Measurements from ENCODE around the gene ADAMTS16.

Gene ADAMTS16

DNA sequence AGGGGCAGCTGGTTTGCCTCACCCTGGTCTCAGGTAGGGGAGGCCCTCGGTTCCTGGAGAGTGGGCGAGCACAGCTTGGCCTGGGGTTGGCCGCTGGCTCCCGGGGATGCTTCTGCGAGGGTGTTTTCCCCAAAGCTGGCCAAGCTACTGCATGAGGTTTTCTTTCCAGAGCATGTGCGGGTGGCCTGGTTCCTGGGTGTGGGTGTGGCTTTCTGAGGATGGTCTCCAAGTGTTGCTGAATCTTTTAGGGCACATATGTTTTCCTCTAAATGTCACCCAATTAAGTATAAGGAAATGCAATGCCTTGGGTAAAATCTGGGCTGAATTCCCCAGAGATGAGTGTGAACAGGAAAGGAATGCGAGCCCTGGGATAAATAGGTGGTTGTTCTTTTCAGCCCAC is 166.6 kb downstream of the ADAMTS16 start:
- Histone ChIP-seq H3K27ac (no peak overlapping the region), H3K9ac (no peak overlapping the region), H2AFZ (ENCODE audit: low read depth) (no peak overlapping the region), H3K4me3 (IDR thresholded peaks at IDR 0.05; ENCODE audit: insufficient read depth, low read depth, low read length) (no peak overlapping the region), H3K27me3 (ENCODE audit: insufficient read depth, low read depth) (no peaks in the 10 kb centered on the region), H3K4me2 (no peak overlapping the region), H3K79me2 (ENCODE audit: insufficient read depth, low read depth) (no peaks in the 10 kb centered on the region), H3K4me1 (ENCODE audit: low read depth, poor library complexity, severe bottlenecking) (no peaks in the 10 kb centered on the region), H3K36me3 (ENCODE audit: insufficient read depth) (no peaks in the 10 kb centered on the region), H4K20me1 (ENCODE audit: insufficient read depth) (no peaks in the 10 kb centered on the region)
- TF ChIP-seq, protein P1, sequence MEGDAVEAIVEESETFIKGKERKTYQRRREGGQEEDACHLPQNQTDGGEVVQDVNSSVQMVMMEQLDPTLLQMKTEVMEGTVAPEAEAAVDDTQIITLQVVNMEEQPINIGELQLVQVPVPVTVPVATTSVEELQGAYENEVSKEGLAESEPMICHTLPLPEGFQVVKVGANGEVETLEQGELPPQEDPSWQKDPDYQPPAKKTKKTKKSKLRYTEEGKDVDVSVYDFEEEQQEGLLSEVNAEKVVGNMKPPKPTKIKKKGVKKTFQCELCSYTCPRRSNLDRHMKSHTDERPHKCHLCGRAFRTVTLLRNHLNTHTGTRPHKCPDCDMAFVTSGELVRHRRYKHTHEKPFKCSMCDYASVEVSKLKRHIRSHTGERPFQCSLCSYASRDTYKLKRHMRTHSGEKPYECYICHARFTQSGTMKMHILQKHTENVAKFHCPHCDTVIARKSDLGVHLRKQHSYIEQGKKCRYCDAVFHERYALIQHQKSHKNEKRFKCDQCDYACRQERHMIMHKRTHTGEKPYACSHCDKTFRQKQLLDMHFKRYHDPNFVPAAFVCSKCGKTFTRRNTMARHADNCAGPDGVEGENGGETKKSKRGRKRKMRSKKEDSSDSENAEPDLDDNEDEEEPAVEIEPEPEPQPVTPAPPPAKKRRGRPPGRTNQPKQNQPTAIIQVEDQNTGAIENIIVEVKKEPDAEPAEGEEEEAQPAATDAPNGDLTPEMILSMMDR (conservative IDR thresholded peaks at IDR 0.05; ENCODE audit: low read depth, low read length): no peak

DNA sequence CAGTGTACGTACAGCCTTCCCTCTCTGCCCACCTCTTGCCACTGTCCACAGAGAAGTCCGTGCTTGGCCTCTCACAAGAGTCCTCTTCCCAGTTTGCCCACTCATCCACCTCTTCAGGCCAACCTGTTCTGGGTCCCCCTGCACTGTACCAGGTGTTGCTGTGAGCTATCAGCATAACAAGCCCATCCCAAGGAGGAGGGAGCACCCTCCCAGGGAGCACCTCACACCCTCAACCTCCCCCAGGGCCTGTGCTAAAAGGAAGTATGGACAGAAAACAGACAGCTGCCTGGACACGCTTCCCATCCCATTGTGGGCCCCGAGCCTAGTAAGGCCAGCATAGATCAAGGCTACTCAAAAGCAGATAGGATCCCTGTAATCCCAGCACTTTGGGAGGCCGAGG is 168.2 kb downstream of the ADAMTS16 start:
- Histone ChIP-seq H3K4me1 (ENCODE audit: low read depth, poor library complexity, severe bottlenecking) (no peaks in the 10 kb centered on the region), H2AFZ (ENCODE audit: low read depth) (no peak overlapping the region), H3K4me2 (no peak overlapping the region), H4K20me1 (ENCODE audit: insufficient read depth) (no peaks in the 10 kb centered on the region), H3K79me2 (ENCODE audit: insufficient read depth, low read depth) (no peaks in the 10 kb centered on the region), H3K27me3 (ENCODE audit: insufficient read depth, low read depth) (no peaks in the 10 kb centered on the region), H3K9ac (no peak overlapping the region), H3K4me3 (IDR thresholded peaks at IDR 0.05; ENCODE audit: insufficient read depth, low read depth, low read length) (no peak overlapping the region), H3K36me3 (ENCODE audit: insufficient read depth) (no peaks in the 10 kb centered on the region), H3K27ac (no peak overlapping the region)
- TF ChIP-seq, protein P1 (conservative IDR thresholded peaks at IDR 0.05; ENCODE audit: low read depth, low read length): no peak

DNA sequence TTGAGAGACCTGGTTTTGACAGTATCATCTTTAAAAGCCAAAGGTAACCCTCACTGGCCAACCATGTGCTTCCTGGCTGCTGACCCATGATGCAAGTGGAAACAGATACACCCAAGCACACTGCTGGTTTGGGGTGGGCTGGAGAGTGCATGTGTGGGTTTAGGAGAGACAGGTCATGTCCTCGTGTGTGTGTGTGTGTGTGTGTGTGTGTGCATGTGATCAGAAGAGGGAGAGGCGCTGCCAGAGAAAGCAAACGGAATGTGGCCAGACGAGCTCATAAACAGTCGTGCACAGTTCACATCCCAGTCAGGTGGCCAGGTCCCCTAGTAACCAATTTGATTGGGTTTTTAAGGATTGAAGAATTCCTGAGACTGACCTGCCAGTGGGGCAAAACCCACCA is 169.5 kb downstream of the ADAMTS16 start:
- no peaks in the 10 kb centered on the region for H3K4me1 ChIP-seq (ENCODE audit: low read depth, poor library complexity, severe bottlenecking)

DNA sequence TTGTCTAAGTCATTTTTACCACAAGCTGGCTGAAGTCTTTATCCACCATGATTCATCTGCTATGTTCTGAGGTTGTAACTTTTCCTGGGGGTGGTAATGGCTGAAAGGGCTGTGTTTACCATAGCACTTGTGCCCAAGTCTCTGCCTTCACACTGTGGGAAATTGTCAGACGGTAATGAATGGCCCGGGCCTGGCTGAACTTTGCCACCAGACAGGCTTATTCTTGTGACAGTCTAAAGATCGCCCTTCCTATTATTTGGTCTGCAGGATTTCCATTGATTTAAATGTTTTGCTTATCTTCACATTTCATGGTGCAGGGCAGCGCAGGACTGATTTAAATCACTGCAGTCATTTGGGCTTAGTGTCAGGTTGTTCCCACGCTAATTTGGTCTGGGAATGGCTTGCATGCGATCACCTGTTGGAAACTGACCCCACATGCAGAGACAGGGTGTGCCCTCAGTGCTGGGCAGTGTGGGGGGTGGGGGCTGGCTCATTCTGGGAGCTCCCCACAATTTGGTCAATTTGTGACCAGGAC is 173.0 kb downstream of the ADAMTS16 start:
- no peaks in the 10 kb centered on the region for H3K36me3 ChIP-seq (ENCODE audit: insufficient read depth)
- H3K4me3 ChIP-seq (IDR thresholded peaks at IDR 0.05; ENCODE audit: insufficient read depth, low read depth, low read length): no peak overlapping the region
- H3K4me2 ChIP-seq: no peak overlapping the region
- H3K27ac ChIP-seq: no peak overlapping the region
- no peaks in the 10 kb centered on the region for H3K4me1 ChIP-seq (ENCODE audit: low read depth, poor library complexity, severe bottlenecking)
- no peaks in the 10 kb centered on the region for H4K20me1 ChIP-seq (ENCODE audit: insufficient read depth)
- H3K27me3 ChIP-seq (ENCODE audit: insufficient read depth, low read depth): no peaks in the 10 kb centered on the region
- H3K79me2 ChIP-seq (ENCODE audit: insufficient read depth, low read depth): no peaks in the 10 kb centered on the region
- H2AFZ ChIP-seq (ENCODE audit: low read depth): no peak overlapping the region
- TF ChIP-seq, protein P1 (conservative IDR thresholded peaks at IDR 0.05; ENCODE audit: low read depth, low read length): no peak
- H3K9ac ChIP-seq: no peak overlapping the region

More for the DNA sequence above, 169.5 kb downstream of the ADAMTS16 start:
- no peaks in the 10 kb centered on the region for H3K36me3 ChIP-seq (ENCODE audit: insufficient read depth)
- no peak overlapping the region for H3K4me3 ChIP-seq (IDR thresholded peaks at IDR 0.05; ENCODE audit: insufficient read depth, low read depth, low read length)
- no peak overlapping the region for H3K9ac ChIP-seq
- no peak overlapping the region for H2AFZ ChIP-seq (ENCODE audit: low read depth)
- H4K20me1 ChIP-seq (ENCODE audit: insufficient read depth): no peaks in the 10 kb centered on the region
- H3K27ac ChIP-seq: no peak overlapping the region
- H3K79me2 ChIP-seq (ENCODE audit: insufficient read depth, low read depth): no peaks in the 10 kb centered on the region
- H3K4me2 ChIP-seq: no peak overlapping the region
- TF ChIP-seq, protein P1 (conservative IDR thresholded peaks at IDR 0.05; ENCODE audit: low read depth, low read length): no peak
- no peaks in the 10 kb centered on the region for H3K27me3 ChIP-seq (ENCODE audit: insufficient read depth, low read depth)

All from KMS-11 (cell line).